A549 treated with Mapracorat at 1 μM for 4 hours (cell line): ENCODE results near the gene SNAP47. TPM values are rescaled to one million over a fixed set of nuclear protein-coding genes. Genes with fewer than 3 reads are reported as not detected.

Experiments used
- total RNA-seq: library from RNA; stranded (reverse); fragments of 200-300 nt; extraction: Qiagen RNA extraction; gene quantifications from 5 replicates; pipeline ENCODE4 v1.2.3, GENCODE V29; 2022

The SNAP47 gene, protein sequence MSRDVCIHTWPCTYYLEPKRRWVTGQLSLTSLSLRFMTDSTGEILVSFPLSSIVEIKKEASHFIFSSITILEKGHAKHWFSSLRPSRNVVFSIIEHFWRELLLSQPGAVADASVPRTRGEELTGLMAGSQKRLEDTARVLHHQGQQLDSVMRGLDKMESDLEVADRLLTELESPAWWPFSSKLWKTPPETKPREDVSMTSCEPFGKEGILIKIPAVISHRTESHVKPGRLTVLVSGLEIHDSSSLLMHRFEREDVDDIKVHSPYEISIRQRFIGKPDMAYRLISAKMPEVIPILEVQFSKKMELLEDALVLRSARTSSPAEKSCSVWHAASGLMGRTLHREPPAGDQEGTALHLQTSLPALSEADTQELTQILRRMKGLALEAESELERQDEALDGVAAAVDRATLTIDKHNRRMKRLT
- 25.4 to 29.3 TPM (median 28.6 TPM) in 5 replicates for total RNA-seq

DNA sequence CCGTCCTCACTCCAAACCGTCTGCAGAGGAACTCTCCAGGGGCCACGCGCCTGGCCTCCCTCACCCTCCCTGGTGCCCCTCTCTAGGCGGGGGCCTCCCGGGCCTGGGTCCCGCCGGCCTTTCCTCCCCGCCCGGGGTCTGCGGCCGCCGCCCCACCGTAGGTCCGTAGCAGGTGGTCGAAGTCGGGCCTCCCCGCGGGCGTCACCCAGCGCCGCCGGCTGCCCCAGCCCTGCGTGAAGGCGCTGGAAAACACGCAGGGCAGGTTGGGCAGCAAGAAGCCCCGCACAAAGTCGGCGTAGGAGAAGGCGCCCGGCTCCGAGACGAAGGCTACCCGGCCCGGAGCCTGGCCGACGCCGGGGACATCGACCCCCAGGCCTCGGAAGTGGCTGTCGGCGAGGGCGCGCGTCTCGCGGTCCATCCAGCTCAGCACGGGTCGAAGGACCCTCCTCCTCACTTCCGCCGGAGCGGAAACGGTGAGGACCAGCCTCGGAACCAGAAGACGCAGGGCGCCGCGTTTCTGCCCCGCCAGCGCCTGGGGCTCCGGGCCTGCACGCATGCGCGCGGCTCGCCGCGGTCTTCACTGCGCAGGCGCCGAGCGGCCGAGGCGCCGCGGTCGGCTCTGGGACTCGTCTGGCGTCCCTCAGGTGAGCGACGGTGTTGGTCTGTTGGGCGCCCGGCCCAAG is at the start of gene SNAP47, which contains the start of gene JMJD4:
Gene SNAP47, plus strand, starts transcription at position 580 of the 683 bp plus-strand sequence. CDS start 12,302 bp downstream, outside the sequence.
Gene JMJD4, minus strand, starts transcription at position 447 of the 683 bp plus-strand sequence. Its CDS starts 29 bp downstream, at position 418.

DNA sequence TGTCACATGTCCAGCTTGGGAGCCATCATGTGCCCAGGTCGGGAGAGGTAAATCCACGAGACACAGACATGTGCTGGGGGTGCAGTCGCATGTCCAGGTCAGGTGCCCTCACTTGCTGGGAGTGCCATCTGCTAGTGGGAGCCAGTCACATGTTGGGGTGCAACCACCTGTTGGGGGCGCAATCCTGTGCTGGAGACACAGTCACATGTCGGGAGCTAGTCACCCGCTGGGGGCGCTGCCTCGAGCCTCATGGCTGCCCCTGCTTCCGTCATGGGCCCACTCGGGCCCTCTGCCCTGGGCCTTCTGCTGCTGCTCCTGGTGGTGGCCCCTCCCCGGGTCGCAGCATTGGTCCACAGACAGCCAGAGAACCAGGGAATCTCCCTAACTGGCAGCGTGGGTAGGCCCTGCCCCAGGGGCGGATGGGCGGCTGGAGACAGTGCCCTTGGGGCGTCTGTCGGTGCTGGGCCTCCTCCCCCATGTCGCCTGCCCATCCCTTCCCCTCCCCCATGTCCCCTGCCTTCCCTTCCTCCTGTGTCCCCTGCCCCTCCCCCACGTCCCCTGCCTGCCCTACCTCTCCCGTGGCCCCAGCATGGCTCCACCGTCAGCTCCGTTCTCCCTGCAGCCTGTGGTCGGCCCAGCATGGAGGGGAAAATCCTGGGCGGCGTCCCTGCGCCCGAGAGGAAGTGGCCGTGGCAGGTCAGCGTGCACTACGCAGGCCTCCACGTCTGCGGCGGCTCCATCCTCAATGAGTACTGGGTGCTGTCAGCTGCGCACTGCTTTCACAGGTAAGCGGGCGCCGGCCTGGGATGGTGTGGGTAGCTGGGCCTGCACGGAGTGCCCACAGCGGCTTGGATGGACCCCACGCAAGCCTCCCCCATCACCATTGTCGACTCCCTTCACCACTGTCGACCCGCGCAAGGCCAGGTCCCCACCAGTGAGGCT is 80.5 kb downstream of the SNAP47 start, which contains the start of gene PRSS38:
Gene PRSS38, plus strand, starts transcription at position 208 of the 942 bp plus-strand sequence. Its CDS starts 42 bp downstream, at position 250.

Other genes with a start within 250 kb of the SNAP47 start
- 1.1 to 2.4 TPM (median 1.7 TPM) in 5 replicates for gene ZNF678, start 171.9 kb upstream of the SNAP47 start, total RNA-seq
- 23.9 to 30.9 TPM (median 30.3 TPM) in 5 replicates for gene JMJD4, start 133 bp upstream of the SNAP47 start, total RNA-seq
- gene PRSS38, start 80.2 kb downstream of the SNAP47 start, total RNA-seq = not detected in 5 replicates
- 6.8 to 10.2 TPM (median 7.9 TPM) in 5 replicates for gene WNT9A, start 212.5 kb downstream of the SNAP47 start, total RNA-seq